Stimulated activated CD4-positive, alpha-beta T cell treated with anti-CD3 and anti-CD28 coated beads, Interleukin-4, amount 100 ng/mL, for 24 hours (primary cell): ENCODE results near the gene CREB5.

ENCODE experiments used
- DNase-seq: peaks from one replicate; pipeline ENCODE4 v3.0.0-alpha.2; 2020

The CREB5 gene

GRCh38 chr7:28836716-28837115 is 424.4 kb downstream of the CREB5 start:
- no peak for DNase-seq

GRCh38 chr7:28837216-28837615 is 424.9 kb downstream of the CREB5 start:
- DNase-seq = no peak

- DNase-seq = no peak
Observed at GRCh38 chr7:28840592-28840995, 428.3 kb downstream of the CREB5 start.

- DNase-seq = no peak
Observed at GRCh38 chr7:28841766-28842165, 429.4 kb downstream of the CREB5 start.

- DNase-seq = no peak
Observed at GRCh38 chr7:28842769-28843295, 430.5 kb downstream of the CREB5 start.

- no peak for DNase-seq
Observed at GRCh38 chr7:28845106-28845505, 432.8 kb downstream of the CREB5 start.

- DNase-seq = no peak
Observed at GRCh38 chr7:28847176-28847575, 434.9 kb downstream of the CREB5 start.

- DNase-seq = no peak
Observed at GRCh38 chr7:28847681-28848080, 435.4 kb downstream of the CREB5 start.

GRCh38 chr7:28848906-28849305 is 436.6 kb downstream of the CREB5 start:
- DNase-seq = no peak

- DNase-seq = no peak
Observed at GRCh38 chr7:28850699-28851098, 438.4 kb downstream of the CREB5 start.

- no peak for DNase-seq
Observed at GRCh38 chr7:28853150-28853549, 440.8 kb downstream of the CREB5 start.

- DNase-seq = peak; percentile 65
Observed at GRCh38 chr7:28853834-28854749, 441.8 kb downstream of the CREB5 start.

- no peak for DNase-seq
Observed at GRCh38 chr7:28854750-28855074, 442.4 kb downstream of the CREB5 start.

GRCh38 chr7:28855538-28856217 is 443.4 kb downstream of the CREB5 start:
- DNase-seq = no peak

GRCh38 chr7:28856656-28857055 is 444.3 kb downstream of the CREB5 start:
- DNase-seq = no peak

GRCh38 chr7:28858206-28858605 is 445.9 kb downstream of the CREB5 start:
- DNase-seq = no peak

- no peak for DNase-seq
Observed at GRCh38 chr7:28858895-28859294, 446.6 kb downstream of the CREB5 start.

GRCh38 chr7:28861825-28862224 is 449.5 kb downstream of the CREB5 start:
- DNase-seq = no peak

- no peak for DNase-seq
Observed at GRCh38 chr7:28862595-28863272, 450.4 kb downstream of the CREB5 start.

GRCh38 chr7:28865601-28866144 is 453.4 kb downstream of the CREB5 start:
- no peak for DNase-seq

GRCh38 chr7:28868712-28869111 is 456.4 kb downstream of the CREB5 start:
- DNase-seq = no peak

GRCh38 chr7:28871077-28871476 is 458.8 kb downstream of the CREB5 start:
- no peak for DNase-seq

GRCh38 chr7:28871631-28872030 is 459.3 kb downstream of the CREB5 start:
- no peak for DNase-seq
